ENCODE results near the gene DHPS. TPM values are rescaled to one million over a fixed set of nuclear protein-coding genes. Genes with fewer than 3 reads are reported as not detected.
A peak's percentile ranks its signal among the peaks of the same experiment; 100 is the strongest.
"Not testable (repeated sequence)": the region's sequence is repeated elsewhere in the genome, so short reads cannot be mapped to it uniquely, and the experiment has no call there.

The DHPS gene
- total RNA-seq, 1 experiment from 2014 or later = 71.1 TPM

DNA sequence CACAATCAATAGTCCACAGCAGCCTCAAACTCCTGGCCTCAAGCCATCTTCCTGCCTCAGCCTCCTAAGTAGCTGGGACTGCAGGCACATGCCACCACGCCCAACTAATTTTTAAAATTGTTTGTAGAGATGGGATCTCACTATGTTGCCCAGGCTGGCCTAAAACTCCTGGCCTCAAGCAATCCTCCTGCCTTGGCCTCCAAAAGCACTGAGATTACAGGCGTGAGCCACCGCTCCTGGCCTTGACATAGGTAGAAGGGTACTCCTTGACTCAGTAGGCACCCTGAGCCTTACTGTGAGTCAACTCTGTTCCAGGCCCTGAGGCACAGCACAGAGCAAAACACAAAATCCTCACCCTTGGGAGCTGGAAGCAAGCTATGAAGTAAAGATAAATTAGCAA lies 34.2 kb upstream of the DHPS start:
- H3K27me3 ChIP-seq (replicated peaks) = no peaks in the 10 kb centered on the region
- peaks cover 90% of the 10 kb centered on the region for H3K36me3 ChIP-seq
- H3K4me3 ChIP-seq = no peak overlapping the region
- no peak for DNase-seq (ENCODE audit: low read depth in 1 of 2, low spot score in 2 of 2)
- H3K9me3 ChIP-seq (replicated peaks) = no peaks in the 10 kb centered on the region
- no peak overlapping the region for H3K27ac ChIP-seq
- peaks cover 9% of the 10 kb centered on the region for H3K4me1 ChIP-seq (replicated peaks)

- DNase-seq (ENCODE audit: low read depth in 1 of 2, low spot score in 2 of 2) = no peak
- Histone ChIP-seq H3K27ac (no peak overlapping the region), H3K4me1 (replicated peaks) (peaks cover under 1% of the 10 kb centered on the region; the same call in 1 of the 2 replicates), H3K9me3 (replicated peaks) (no peaks in the 10 kb centered on the region), H3K27me3 (replicated peaks) (no peaks in the 10 kb centered on the region), H3K36me3 (peaks cover 91% of the 10 kb centered on the region), H3K4me3 (no peak overlapping the region)
Observed at GRCh38 chr19:12715102-12715501, 33.4 kb upstream of the DHPS start.

- H3K4me3 ChIP-seq, H3K27ac ChIP-seq: not testable (repeated sequence)
- H3K36me3 ChIP-seq = peaks cover 93% of the 10 kb centered on the region
Observed at GRCh38 chr19:12713304-12713703, 31.6 kb upstream of the DHPS start.

GRCh38 chr19:12712077-12712476 lies 30.4 kb upstream of the DHPS start:
- H3K36me3 ChIP-seq = peaks cover 91% of the 10 kb centered on the region
- not testable (repeated sequence) for DNase-seq (ENCODE audit: low read depth in 1 of 2, low spot score in 2 of 2); H3K9me3 ChIP-seq (replicated peaks); H3K27ac ChIP-seq; H3K4me1 ChIP-seq (replicated peaks); H3K4me3 ChIP-seq; H3K27me3 ChIP-seq (replicated peaks)

More at GRCh38 chr19:12713304-12713703, 31.6 kb upstream of the DHPS start:
- not testable (repeated sequence) for H3K9me3 ChIP-seq (replicated peaks); H3K4me1 ChIP-seq (replicated peaks); H3K27me3 ChIP-seq (replicated peaks); DNase-seq (ENCODE audit: low read depth in 1 of 2, low spot score in 2 of 2)

DNA sequence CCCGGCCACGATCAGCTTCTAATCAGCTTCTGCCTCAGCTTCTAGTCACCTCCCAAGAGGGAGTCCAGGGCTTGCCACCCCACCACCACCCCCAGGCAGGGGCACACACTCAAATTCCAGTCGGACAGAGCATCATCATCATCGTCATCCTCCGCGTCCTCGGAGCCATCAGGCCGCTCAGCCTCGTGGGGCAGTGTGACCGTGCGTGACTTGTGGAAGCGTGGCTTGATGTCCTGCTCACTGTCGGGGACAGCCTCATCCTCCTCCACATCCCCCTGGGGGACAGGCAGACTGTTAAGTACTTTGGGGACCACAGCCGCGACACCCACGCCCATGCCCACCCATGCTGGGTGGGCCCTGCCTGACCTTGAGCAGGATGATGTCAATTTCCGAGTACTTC lies 29.5 kb upstream of the DHPS start:
- Histone ChIP-seq H3K4me3 (no peak overlapping the region), H3K27me3 (replicated peaks) (no peaks in the 10 kb centered on the region), H3K4me1 (replicated peaks) (no peaks in the 10 kb centered on the region), H3K9me3 (replicated peaks) (no peaks in the 10 kb centered on the region), H3K27ac (no peak overlapping the region), H3K36me3 (peaks cover 92% of the 10 kb centered on the region)
- no peak for DNase-seq (ENCODE audit: low read depth in 1 of 2, low spot score in 2 of 2)

DNA sequence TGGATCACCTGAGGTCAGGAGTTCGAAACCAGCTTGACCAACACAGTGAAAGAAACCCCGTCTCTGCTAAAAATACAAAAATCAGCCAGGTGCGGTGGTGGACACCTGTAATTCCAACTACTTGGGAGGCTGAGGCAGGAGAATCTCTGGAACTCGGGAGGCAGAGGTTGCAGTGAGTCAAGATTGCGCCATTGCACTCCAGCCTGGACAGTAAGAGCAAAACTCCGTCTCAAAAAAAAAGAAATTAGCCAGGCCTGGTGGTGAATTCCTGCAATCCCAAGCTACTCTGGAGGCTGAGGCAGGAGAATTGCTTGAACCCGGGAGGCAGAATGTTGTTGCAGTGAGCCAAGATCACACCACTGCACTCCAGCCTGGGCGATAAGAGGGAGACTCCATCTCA lies 27.0 kb upstream of the DHPS start:
- Histone ChIP-seq H3K4me1 (replicated peaks) (no peaks in the 10 kb centered on the region), H3K9me3 (replicated peaks) (no peaks in the 10 kb centered on the region), H3K4me3 (no peak overlapping the region), H3K27me3 (replicated peaks) (no peaks in the 10 kb centered on the region), H3K27ac (no peak overlapping the region), H3K36me3 (peaks cover 92% of the 10 kb centered on the region)
- no peak for DNase-seq (ENCODE audit: low read depth in 1 of 2, low spot score in 2 of 2)

DNA sequence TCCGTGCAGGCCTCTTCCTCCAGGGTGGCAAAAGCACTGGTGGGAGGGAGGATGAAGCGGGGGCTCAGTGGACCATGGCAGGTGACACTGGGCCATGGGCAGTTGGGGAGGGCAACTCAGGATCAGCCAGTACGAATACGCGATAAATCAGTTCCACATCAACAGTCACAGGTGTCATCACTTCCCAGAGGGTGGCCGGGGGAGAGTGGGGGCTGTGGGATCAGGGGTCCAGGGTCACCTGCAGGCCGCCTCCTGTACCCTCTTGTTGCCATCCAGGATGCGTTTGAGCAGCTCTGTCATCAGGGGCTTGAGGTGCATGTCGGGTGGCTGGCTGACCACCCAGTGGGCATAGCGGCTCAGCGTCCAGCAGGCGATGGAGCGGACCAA lies 24.6 kb upstream of the DHPS start:
- no peaks in the 10 kb centered on the region for H3K9me3 ChIP-seq (replicated peaks)
- peaks cover 96% of the 10 kb centered on the region for H3K36me3 ChIP-seq
- H3K27ac ChIP-seq = no peak overlapping the region
- no peak for DNase-seq (ENCODE audit: low read depth in 1 of 2, low spot score in 2 of 2)
- no peak overlapping the region for H3K4me3 ChIP-seq
- no peaks in the 10 kb centered on the region for H3K4me1 ChIP-seq (replicated peaks)
- no peaks in the 10 kb centered on the region for H3K27me3 ChIP-seq (replicated peaks)

GRCh38 chr19:12705654-12706331 lies 24.1 kb upstream of the DHPS start:
- H3K27me3 ChIP-seq (replicated peaks) = no peaks in the 10 kb centered on the region
- H3K27ac ChIP-seq = no peak overlapping the region
- DNase-seq (ENCODE audit: low read depth in 1 of 2, low spot score in 2 of 2) = no peak
- H3K36me3 ChIP-seq = peaks cover 96% of the 10 kb centered on the region
- H3K4me3 ChIP-seq = no peak overlapping the region
- no peaks in the 10 kb centered on the region for H3K4me1 ChIP-seq (replicated peaks)
- H3K9me3 ChIP-seq (replicated peaks) = no peaks in the 10 kb centered on the region

DNA sequence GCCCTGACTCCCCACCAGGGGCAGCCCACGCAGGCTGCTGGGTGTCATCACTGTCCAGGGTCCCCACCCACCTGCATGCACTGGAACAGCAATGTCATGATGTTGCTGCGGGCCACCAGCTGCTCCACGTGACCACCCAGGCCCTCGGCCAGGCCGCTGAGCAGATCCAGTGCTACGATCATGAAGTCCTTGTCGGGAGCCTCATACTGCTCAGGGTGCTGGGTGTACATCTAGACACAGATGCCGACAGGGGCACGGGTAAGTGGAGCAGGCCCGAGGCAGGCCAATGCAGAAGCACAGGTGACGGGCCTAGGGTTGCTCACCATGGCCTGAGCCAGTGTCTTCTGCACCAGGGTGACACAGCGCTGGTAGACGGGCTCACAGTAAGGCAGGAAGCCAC lies 23.5 kb upstream of the DHPS start:
- Histone ChIP-seq H3K27ac (no peak overlapping the region), H3K4me1 (replicated peaks) (no peaks in the 10 kb centered on the region), H3K27me3 (replicated peaks) (no peaks in the 10 kb centered on the region), H3K36me3 (peaks cover 93% of the 10 kb centered on the region), H3K4me3 (no peak overlapping the region), H3K9me3 (replicated peaks) (no peaks in the 10 kb centered on the region)
- no peak for DNase-seq (ENCODE audit: low read depth in 1 of 2, low spot score in 2 of 2)

DNA sequence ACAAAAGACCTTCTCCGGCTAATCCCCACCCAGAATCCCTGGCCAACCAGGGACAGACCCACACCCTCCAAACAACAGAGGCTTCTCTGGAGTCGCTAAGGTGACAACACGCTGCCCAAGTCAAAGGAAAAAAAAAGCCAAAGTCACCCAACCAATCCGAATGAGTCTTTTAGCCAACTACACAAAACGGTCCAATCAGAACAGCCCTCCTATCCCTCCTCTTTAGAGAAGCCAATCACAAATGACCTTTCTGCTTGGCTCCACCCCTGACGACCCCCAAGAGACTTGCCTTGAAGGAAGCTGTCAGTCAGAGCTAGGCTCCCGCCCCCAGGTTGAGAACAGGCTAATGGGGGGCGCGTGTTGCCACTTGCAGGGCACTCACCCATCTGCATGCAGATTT lies 21.4 kb upstream of the DHPS start:
- H3K27ac ChIP-seq = no peak overlapping the region
- peak; percentile 34 to 62 for DNase-seq (ENCODE audit: low read depth in 1 of 2, low spot score in 2 of 2)
- H3K4me3 ChIP-seq = no peak overlapping the region
- H3K9me3 ChIP-seq (replicated peaks) = no peaks in the 10 kb centered on the region
- H3K27me3 ChIP-seq (replicated peaks) = no peaks in the 10 kb centered on the region
- H3K4me1 ChIP-seq (replicated peaks) = no peaks in the 10 kb centered on the region
- peaks cover 91% of the 10 kb centered on the region for H3K36me3 ChIP-seq

DNA sequence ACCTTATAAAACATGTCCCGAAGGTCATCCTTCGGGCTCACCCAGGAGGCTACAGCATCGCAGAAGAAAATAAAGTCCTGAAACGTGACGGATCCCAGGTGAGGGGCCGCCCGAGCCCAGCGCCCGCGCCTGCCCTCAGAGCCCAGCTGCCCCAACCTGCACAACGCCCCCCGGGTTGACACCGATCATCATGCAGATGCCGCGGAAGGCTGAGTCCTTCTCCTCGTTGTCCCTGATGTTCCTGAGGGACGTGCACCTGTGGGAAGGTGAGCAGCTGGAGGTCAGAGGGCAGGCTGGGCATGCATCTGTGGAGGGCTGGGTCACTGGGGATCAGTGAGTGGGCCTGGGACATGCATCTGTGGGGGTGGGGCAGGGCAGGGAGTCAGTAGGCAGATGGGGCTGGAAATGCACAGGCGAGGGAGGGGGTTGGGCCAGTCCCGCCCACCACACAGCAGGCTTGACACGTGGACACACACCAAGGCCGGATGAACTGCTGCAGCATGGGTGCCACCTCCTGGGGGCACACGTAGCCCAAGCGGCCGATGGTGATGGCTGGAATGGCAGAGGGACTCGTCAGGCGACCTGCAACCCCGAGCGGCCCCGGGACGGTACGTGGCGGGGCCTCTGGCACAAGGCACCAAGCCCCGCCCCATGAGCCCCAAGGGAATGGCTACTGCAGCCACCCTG lies 20.1 kb upstream of the DHPS start:
- Histone ChIP-seq H3K4me3 (no peak overlapping the region), H3K9me3 (replicated peaks) (no peaks in the 10 kb centered on the region), H3K27me3 (replicated peaks) (no peaks in the 10 kb centered on the region), H3K36me3 (peaks cover 89% of the 10 kb centered on the region), H3K27ac (no peak overlapping the region), H3K4me1 (replicated peaks) (no peaks in the 10 kb centered on the region)
- DNase-seq (ENCODE audit: low read depth in 1 of 2, low spot score in 2 of 2) = no peak

DNA sequence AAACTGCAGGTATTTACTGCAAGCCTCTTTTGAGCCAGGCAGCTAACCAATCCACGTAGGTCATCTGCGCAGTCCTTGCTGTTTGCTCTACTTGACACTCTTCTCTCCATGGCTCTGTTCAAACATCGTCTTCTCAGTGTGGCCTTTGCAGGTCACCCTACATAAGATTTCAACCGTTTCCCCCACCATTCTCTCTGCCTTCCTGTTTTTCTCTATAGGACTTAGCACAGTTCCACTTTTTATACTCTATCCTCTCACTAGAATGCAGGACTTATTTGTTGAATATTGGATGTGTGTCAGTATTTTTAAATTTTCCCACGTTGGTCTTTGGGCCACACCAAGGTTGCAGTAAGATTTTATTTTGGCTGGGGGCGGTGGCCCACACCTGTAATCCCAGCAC lies 16.5 kb upstream of the DHPS start:
- Histone ChIP-seq H3K27me3 (replicated peaks) (no peaks in the 10 kb centered on the region), H3K36me3 (peaks cover 57% of the 10 kb centered on the region), H3K4me1 (replicated peaks) (peaks cover 8% of the 10 kb centered on the region), H3K27ac (no peak overlapping the region), H3K9me3 (replicated peaks) (peaks cover 2% of the 10 kb centered on the region; the same call in 1 of the 2 replicates), H3K4me3 (no peak overlapping the region)
- DNase-seq (ENCODE audit: low read depth in 1 of 2, low spot score in 2 of 2) = no peak

GRCh38 chr19:12697425-12697824 lies 15.7 kb upstream of the DHPS start:
- H3K9me3 ChIP-seq (replicated peaks); H3K4me1 ChIP-seq (replicated peaks); H3K27me3 ChIP-seq (replicated peaks); H3K27ac ChIP-seq; DNase-seq (ENCODE audit: low read depth in 1 of 2, low spot score in 2 of 2); H3K4me3 ChIP-seq: not testable (repeated sequence)
- H3K36me3 ChIP-seq = peaks cover 54% of the 10 kb centered on the region

All from SJSA1 (cell line).